Activated CD4-positive, alpha-beta T cell treated with anti-CD3 and anti-CD28 coated beads, Interleukin-2, amount 50 U/mL, for 48 hours (primary cell): ENCODE data around the gene MIER2.

Experiments used
- DNase-seq, 2 experiments: peaks; one replicate each; pipeline ENCODE4 v3.0.0-alpha.2; 2020

Gene MIER2

DNA sequence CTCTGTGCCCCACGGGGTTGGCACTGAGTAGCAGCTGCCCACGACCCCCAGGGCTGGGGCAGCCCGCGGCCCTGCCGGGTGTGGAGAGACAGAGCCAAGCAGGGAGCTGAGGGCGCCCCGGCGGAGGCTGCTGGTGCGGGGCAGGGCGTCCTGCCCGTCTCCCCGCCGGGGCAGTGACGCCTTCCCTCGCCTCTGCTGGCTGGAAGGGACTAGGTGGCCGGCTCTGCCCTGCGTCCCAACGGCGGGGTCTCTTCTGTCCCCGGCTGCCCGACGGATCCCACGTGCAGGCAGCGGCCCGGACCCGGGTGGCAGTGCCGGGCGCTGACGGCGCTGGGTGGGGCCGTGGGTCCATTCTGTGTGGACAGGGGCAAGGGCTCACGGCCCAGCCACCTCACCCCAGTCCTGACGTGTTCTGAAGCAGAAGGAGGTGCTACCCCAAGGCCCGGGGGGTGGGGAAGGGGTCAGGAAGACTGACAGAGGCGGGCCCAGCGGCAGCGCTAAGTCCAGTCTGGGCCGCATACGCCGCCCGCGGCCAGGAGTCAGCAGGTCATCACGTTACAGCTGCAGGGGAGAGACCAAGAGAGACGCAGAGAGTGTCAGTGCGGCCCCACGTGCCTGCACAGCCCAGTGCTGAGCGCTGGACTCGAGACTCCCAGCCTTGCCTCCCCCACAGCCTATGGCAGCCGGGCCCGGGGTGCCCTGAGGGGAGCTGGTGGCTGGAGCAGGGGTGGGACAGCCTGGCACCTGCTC lies 38.3 kb downstream of the MIER2 start:
- DNase-seq: no peak

DNA sequence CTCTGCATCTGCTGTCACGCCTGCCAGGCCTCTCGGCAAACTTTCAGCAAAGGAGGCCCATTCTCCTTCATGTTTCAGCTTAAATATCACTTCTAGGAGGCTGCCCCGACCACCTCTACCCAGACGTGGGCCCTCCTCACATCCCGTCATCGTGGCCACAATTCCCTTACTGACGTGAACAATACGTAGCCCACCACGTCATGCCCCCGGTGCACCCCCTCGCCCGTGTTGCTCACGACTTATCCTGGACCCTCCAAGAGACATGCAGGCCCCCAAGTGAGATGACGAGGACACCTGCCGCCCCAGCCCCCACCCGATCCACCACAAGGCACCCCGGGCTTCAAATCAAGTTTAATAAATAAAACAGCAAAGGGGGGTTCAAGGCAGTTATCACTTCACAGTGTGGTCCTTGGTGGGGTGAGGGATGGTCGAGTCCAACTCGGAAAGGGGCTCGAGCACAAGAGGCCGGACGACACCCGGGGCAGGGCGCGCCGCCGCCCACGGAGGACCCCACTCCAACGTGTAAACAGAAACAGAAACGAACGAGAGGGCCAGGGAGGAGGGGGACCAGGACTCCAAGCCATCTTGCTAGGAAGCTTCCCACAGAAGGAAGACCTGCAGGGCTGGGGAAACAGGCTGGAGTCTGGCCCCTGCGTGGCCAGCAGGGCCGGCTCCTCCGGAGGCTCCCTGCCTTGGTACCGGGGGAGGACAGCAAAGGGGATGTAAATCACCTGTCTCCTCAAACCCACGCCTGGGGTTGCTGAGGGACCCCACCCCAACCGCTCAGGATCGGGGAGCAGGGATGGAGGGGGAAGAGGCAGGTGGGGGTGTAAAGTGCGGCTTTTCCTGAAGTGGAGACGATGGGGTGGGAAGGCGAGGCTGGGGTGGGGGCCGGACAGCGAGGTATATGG lies 39.1 kb downstream of the MIER2 start:
- no peak for DNase-seq

DNA sequence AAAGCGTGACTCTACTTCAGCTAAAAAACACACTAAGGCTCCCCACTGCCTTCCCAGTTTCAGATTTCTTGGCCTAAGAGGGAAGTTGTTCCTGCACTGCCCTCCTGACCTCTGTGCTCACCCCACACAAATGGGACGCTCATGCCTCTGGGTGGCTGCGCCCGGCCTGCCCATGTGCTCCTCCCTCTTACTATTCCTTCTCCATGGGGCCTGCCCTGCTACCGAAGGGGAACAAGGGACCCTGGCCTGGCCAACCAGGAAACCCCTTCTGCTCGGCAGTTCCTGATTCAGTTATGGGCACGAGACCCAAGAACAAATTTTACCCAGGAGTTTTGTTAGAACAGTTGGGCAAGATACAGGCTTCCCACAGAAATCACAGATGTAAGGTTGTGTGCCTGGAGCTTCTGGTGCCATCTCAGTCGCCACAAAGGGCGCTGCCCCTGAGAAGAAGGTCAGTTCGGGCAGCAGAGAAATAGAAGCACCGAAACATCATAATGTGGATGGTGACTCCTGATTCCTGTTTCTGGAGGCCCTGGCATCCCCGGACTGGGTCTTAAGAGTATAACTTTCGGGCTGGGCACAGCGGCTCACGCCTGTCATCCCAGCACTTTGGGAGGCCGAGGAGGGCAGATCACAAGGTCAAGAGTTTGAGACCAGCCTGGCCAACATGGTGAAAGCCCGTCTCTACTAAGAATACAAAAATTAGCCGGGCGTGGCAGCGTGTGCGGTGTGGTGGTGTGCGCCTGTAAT lies 47.9 kb downstream of the MIER2 start:
- DNase-seq: no peak

DNA sequence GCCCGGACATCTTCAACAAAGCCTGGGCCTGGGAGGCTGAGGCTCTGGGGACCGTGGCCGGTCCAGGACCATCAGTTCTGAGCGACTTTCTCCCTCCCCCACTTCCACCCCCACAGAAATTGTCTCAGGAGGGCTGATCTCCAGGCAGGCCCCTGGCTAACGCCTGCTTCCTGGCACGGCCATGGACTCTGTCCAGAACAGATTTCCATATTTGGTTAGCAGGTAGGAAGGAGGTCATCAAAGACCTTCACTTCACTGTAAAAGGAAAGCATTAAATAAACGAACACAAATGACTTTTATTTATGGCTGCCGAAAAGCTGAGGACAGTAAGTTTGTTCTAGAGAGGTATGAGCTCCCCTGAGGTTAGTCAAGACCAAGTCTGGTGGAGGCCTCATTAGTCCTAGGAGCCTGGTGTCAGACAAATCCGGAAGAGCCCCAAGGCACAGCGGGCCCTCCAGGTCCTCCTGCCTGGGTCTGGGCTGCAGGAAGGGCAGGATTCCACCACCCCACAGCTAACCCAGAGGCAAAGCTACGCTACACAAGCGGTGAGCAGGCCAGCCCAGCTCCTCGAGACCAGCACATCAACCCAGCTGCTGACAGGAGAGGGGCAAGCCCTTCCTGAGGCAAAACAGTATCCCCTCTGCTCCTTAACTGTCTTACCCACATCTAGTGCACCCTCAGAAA lies 48.8 kb downstream of the MIER2 start:
- DNase-seq: no peak

DNA sequence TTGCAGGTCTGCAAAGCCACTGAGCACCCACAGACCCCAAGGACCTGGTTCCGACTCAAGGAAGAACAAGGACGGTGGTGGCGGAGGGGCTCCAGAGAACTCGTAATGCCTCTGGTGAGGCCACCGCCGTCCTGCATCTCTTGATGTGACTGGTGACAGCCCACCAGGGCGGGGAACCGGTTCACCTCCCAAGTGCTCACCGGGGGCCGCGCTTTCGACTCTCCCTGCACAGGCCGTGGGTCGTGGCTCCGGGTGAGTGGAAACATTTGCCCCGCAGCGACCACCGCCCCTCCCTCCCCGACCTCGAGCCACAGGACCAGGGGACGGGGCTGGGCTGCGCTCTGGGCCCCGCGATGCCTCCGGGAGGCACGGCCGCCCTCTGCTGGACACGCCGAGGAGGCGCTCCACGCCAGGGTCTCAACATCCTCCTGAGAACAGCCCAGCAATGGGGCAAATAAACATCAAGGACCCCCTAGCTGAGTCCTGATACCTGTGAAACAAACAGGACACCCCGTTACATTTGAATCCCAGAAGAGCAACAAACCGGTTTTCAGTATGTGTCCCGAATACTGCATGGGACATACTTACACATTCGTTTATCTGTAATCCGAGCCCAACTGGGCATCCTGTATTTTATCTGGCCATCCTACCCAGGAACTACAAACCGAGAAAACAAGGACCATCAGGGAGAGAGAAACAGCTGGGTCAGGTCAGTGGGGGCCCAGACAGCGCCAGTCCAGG lies 49.5 kb downstream of the MIER2 start:
- peak; percentile 53 to 55 for DNase-seq

DNA sequence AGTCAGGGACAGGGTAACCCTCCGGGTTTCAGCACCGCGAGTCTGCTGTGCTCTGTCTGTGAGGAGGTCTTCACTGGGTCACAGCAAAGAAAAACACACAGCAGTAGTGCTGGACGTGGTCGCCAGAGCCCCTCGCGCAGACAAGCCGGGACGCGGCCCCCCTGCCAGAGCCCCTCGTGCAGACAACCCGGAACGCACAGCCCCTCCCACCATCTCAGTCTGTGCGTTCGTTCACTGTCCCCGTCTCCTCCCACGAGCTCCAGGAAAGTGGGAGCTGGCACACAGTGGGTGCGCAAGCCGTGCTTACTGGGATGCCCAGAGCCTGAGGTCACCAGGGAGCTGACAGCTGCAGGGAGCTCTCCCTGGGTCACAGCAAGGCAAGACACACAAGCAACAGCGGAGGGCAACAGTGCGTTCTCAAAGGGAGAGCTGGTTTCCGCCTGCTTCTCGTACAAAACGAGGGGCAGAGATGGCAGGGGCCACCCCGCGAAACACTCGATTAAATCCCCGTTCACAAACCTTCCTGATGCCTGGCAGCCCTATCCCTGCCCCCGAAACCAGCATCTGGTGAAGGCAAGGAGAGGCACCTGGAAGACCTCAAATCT lies 50.2 kb downstream of the MIER2 start:
- no peak for DNase-seq

DNA sequence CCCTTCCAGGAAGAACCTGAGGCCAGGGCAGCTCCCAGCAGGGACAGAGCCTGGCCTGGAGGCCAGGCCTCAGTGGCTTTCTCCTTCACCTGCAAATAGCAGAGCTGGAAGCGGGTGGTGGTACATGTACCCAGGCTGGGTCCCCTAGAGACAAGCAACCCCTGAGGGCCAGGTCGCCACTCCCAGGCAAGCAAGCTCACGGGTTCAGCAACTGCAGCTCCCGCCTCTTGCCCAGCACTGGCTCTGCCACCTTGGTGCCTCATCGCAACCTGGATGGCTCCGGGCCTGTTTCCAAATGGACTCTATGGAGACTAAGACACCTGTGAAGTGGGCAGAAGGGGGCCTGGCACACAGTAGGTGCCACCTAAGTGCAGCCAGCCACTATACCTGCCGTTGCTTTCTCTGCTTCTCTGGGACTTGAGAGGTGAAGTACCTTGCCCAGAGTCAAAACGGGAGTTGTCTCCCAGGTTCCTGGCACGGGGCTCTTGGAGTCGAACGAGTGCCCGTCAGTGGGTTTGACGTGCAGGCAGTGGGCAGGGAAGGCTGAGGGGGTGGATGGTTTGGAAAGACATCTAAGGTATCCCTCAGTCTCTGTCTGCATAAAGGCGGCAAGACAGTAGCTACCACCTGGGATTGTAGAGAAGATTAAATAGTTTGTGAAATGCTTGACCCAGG lies 51.0 kb downstream of the MIER2 start:
- DNase-seq: no peak

DNA sequence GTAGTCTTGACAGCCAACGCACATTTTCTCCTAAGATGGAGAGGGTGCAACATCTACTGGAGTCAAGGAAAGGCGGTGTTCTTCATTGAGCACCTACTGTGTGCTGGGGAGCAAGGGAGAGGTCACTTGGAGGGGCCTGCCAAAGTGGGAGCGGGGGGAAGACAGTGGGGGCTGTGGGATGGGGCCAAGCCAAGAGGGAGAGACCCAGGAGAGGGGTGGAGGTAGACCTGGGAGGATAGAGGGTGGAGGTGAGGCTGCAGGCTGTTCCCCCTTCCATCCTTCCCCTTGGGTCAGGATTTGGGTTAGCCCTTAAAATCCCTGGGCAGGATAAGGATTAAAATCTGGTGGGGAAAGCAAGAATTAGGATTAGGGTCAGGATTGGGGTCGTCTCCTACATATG lies 51.6 kb downstream of the MIER2 start:
- no peak for DNase-seq

DNA sequence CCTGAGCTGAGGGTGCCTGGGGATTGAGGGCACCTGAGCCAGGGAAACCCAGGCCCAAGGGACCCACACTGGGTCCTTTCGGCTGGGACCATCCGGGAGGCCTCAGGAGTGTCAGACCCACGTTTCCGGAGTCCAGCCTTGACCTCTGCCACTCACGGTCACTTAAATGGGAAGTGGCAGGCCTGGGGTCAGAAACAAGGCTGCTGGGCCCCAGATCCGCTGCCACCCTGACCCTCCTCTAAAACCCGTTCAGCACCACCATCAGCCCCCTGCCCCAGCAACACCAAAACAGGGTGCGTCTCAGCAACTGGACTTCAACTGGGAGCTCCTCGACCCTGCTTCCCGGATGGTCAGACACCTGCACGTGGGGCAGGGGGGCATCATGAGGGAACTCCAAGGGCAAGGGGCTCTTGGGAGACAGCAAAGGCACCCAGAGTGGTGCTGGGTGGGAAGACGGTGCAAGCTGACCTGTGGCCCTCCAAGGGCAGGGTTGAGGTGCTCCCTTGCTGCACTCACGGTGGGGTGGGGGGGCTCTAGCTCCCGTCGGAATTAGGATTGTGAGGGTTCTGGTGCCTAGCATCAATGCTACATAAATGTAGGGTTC lies 52.2 kb downstream of the MIER2 start:
- no peak for DNase-seq

DNA sequence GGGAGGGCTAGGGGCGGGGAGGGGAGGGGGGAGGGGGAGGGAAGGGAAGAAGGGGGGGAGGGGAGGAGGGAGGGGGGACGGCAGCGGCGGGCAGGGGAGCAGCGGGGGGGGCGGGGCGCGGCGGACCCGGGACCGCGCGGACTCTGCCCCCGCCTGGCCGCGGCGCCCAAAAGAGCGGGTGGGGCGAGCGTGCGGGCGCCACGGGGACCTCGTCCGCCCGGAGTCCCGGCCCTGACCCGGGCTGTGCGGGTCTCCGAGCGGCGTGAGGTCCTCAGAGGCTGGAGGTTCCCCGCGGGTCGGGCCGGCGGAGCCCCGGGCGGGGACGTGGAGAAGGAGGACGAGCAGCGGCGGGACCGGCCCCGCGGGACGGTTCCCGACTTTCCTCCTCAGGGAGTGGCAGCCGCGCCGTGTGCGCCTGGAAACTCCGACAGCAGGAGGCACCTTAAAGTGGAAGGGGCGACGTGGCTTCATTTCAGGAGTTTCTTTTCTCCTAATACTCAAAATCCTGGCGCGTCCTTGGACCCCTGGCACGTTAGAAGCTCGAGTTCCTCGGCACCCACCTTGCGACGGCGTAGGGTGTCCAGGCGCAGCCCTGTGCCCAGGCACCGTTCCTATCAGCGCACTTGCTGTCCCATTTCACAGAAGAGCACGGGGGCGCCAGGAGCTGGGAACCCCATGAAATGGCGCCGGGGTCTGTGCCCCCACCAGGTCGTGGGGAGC lies 52.9 kb downstream of the MIER2 start:
- no peak for DNase-seq

DNA sequence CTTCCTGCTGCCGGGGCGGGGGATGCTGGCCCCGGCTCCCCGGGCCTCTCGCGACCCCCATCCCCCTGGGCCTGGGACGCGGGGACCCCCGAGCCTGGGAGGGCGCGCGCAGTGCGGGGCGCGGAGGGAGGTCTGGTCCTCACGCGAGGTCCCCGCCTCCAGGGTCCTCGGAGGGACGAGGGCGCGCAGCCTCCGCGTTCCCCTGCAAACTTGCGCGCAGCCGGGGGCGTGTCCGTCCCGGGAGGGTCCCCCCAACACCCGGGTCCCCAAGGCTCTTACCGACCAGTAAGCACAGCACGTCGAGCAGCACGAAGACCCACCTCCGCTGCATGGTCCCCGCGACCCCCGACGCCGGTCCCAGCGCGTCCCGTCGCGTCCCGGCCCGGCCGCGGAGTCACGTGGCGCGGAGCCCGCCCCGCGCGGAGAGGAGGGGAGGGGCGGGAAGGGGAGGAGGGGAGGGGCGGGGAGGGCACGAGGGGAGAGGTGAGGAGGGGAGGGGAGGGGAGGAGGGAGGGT lies 53.5 kb downstream of the MIER2 start, which contains the start of gene PLPP2:
Gene PLPP2 (minus strand): TSS at position 398 of the 516 bp plus-strand sequence. CDS start 67 bp downstream, at position 331.
- DNase-seq: no peak

DNA sequence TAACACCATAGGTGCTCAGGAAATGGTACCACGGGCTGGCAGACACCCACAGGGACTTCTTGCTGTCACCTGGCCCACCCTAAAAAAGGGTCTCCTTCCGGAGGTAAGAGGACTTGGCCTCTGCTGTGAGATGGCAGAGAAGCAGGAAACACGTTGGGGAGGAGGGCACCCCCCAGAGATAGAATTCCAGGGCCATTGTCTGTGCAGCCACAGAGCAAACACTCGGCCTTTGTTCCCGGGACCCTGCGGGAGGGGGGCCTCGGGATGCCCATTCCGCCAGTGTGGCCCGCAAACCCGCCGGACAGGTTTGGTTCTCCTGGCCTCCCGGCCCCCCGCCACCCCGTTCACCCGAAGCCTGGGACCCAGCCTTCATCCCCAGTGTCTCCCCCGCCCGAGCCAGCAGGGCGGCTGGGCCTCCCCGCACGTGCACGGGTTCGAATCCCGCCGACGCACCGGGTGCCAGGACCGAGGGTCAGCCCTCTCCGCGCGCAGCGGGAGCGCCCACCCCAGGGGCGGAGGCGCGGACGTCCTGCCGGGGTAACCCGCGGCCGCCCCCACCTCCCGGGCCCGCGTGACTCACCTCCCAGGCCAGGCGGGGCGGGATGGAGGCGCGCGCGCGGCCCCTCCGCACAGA lies 54.1 kb downstream of the MIER2 start:
- peak in 1 of 2 experiments; percentile 17 for DNase-seq

DNA sequence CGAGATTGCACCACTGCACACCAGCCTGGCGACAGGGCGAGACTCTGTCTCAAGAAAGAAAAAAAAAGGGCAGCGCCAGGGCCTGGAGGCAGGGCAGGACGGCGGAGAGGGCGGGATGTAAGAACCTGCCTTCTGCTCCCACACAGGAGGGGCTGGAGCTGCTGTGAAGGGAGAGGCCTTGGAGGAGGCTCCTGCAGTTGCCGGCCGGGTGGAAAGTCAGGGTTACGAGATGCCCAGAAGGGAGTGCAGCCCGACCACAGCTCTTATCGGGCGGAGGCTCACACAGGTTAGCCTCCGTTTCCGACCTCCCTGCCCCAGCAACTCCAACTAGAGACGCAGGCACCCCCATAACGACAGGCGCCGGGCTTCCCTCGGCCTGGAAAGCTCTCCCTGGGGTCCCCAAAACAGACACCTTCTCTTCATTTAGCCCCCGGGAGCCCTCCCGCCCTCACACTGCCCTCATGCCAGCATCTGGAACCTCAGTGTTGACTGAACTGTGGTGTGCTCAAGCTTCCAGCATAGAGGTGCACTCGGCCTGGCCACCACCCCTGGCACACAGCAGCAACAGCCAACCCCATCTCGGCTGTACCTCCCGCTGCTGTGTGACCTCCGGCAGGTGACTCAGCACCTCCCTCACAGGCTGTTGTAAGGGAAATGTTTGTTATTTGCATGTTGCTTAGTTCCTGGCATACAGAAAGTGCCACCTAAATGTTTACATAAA lies 54.8 kb downstream of the MIER2 start:
- peak; percentile 15 to 35 for DNase-seq

DNA sequence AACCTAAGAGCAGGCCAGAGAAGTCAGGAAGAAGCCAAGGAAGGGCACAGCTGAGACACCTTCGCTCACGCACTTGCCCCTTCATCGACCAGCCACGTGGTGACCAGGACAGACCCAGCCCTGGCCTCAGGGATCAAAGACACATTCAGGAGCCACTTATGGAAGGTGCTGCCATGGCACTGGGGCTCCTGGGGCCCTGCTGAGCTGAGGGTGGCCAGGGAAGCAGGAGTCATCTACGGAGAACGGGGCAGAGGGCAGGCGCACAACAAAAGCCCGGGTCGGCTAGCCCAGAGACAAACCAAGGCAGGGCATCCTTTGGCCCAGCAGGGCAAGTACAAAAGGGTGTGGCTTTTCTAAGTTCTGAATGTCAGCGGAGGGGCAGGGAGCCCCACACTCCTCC lies 55.7 kb downstream of the MIER2 start:
- DNase-seq: no peak

DNA sequence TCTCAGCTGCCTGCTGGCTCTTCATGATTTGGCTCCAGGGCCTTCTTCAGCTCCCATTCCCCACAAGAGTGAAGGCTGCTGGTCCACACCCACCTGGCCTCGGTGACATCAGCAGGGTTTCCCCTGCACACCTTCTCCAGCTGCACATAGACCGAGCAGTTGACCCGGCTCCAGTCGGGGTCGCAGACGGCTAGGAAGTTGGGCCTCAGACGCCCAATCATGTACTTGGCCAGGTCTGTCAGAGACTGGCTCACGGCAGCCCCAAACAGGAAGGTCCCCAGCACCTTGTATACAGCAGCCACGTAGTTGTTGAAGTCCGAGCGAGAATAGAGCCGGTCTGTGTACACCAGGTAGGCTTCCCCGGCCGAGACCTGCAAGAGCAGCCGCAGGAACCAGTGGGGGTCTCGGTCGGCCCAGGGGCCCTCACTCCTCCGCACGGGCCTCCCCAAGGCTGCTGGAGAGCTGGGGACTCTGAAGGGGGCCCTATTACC lies 57.2 kb downstream of the MIER2 start:
- DNase-seq: no peak

DNA sequence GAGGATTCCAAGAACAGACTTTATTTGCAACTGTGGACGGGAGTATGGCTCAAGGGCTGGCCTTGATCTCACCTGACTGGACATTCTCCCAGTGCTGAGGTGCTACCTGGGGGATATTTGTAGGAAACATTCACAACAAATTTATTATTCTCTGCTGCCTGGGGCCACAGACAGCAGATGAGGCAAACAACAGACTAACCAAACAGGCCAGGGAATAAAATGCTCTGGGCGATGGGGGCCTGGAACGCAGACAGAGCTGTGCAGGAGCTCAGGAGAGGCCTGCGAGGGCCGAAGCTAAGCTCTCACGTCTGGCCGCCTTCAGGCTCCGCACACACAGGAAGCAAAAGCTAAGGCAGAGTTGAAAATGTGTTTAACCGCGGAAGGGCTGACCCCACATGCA lies 61.2 kb downstream of the MIER2 start:
- DNase-seq: no peak

DNA sequence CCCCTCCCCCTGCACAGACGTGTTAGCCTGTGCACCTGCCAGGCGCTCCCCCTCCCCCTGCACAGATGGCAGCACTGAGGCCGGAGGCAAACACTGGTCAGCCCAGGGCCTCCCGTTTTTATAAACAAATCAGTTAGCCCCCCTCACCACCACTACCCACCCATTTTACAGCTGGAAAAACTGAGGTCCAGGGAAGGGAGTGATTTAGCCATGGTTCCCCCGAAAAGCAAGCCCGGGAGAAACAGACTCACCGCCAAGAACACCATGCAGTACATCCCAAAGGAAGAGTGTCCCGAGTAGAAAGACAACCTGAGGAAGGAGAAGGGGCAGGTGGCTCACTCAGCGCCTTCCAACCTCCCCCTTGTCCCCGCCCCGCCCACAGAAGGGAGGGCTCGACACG lies 62.1 kb downstream of the MIER2 start:
- no peak for DNase-seq

DNA sequence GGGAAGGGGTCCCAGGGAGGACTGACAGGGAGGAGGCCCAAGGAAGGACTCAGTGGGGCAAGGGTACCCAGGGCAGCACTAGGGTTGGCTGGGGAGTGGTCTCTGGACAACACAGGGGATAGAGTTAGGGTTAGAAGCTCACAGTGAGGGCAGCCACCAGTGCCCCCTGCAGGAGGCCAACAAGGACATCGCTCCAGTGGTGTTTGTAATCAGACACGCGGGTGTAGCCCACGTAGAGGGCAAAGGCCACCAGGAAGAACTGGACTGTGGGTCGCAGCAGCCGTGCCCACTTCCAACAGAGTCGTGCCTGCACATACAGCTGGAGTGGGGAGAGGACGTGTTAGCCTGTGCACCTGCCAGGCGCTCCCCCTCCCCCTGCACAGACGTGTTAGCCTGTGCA lies 62.6 kb downstream of the MIER2 start:
- DNase-seq: no peak
